GM18499 (cell line): ENCODE results near the gene GIN1.
"Not testable (repeated sequence)": the region's sequence is repeated elsewhere in the genome, so short reads cannot be mapped to it uniquely, and the experiment has no call there.

Source experiments
- ATAC-seq: cut with Tn5 transposase; IDR thresholded peaks from one replicate; pipeline ENCODE4 v1.9.1; 2021; ENCODE audit warnings: moderate number of reproducible peaks; ENCODE audit not compliant: insufficient read depth, unreplicated experiment

The GIN1 gene

GRCh38 chr5:103046706-103047105 lies 73.2 kb downstream of the GIN1 start:
- ATAC-seq, result not testable (repeated sequence)

- no peak for ATAC-seq
These were observed 78.8 kb downstream of the GIN1 start for GRCh38 chr5:103041071-103041676.

- ATAC-seq, result no peak
These were observed 82.1 kb downstream of the GIN1 start for GRCh38 chr5:103037673-103038455.

- ATAC-seq, result no peak
These were observed 83.3 kb downstream of the GIN1 start for GRCh38 chr5:103036601-103037000.
